Activated CD4-positive, alpha-beta T cell treated with anti-CD3 and anti-CD28 coated beads, Interleukin-10, Interleukin-2, amounts not matched to agents 100 ng/mL and 50 ng/mL, durations not matched to agents 16 hours and 8 hours (primary cell): ENCODE results near the gene GOLGA6C.
"Not testable (repeated sequence)": the region's sequence is repeated elsewhere in the genome, so short reads cannot be mapped to it uniquely, and the experiment has no call there.

ENCODE experiments used
- DNase-seq: peaks from one replicate; pipeline ENCODE4 v3.0.0-alpha.2; 2020

Gene GOLGA6C

DNA sequence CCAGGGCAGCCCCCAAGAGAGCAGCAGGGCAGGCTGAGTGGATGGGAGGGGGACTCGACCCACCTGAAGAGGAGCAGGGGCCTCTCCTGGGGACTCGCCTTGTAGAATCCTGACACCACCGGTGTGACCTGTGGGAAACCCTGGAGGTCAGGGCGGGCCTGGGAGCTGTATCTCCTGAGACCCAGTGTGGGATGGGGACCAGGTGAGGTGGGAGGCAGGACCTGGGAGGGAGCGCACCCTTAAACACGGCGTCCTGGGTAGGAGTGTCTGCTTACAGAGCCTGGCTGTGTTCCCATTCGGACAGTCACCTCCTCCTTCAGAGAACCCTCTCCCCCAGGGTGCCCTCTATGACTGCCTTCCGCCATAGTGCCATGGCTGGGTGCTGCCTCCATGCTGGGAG, 29.3 kb upstream of the GOLGA6C start:
- DNase-seq, result no peak

DNA sequence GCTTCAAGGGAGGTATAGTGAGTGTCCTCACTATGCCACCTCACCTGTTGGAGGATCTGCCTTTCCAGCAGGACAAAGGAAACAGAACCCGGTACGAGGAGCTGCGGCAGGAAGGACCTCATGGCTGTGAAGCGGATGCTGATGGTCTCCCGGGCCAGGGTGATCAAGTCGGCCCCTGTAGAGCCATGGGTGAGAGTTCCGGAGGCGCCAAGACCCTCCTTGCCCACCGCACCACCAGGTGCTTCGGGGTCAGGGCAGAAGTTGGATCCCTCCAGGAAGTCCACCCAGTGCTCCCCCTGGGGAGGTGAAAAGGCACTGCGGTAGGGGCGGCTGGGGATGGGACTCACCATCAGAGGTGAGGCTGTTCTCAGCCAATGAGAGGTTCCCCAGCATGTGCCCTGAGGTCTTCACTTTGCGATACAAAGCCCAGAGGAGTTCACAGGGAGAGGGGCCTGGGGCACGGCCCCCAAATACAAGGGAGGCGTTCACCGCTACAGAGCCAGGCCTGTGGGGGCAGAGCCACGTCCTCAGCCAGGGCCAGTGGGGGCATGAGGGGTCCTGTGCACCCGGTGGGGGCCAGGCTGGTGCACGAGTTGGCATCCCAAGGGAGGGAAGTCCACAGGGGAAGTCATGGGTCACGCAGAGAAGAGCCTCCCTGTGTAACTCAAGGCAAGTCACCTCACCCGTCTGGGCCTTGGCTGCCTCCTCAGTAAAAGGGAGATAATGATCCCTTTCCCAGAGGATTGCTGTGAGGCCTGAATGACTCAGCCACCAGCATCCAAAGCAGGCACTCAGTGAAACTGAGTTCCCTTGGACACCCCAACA, 28.7 kb upstream of the GOLGA6C start:
- DNase-seq, result no peak

DNA sequence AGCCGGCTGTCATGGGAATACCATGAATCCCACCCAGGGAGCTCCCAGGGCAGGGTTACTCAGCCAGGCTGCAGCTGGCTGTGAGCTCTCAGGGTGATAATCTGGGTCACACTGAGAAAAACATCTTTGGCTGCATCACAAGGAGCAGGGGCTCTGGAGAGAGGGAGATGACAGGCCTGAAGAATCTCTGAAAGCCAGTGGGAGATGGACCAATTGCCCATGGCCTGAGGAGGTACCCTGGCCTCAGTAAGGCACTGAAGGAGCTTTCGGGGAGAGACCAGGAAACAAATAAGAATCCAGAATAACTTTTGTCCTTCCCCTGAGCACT, 28.2 kb upstream of the GOLGA6C start:
- no peak for DNase-seq

DNA sequence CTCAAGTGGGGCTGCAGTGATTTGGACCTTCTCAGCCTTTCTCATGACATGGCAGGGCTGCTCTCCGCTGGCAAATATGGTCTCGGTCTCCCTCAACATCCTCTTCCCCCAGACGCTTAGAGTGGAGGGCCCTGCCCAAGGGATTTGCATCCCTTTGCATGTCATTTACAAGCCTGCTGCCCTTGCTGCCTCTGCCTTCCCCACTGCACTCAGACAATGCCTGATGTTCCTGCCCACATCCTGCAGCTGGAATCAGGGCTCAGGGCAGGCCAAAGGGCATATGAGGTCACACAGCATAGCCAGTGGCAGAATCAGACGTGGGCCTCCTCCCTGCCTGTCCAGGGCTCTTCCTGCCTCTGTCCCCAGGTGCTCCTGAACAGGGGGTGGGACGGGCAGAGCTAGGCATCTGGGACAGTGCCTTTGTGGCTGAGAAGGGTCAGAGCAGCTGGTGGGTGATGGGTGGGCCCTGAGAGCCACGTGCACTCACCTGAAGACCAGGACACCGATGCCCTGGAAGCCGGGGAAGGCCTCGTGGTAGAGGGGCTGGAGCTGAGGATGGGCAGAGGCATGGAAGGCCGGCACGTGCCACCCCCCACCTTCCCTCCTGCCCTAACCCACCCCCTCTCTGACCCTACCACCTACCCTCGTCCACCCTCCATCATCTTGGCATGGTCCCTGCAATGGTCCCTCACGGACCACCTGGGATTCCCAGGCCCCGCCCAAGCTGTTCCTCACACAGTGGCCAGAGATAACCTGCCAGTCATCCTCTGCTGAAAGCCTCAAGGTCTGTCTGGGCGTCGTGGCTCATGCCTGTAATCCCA, 27.4 kb upstream of the GOLGA6C start:
- DNase-seq, result no peak

- no peak for DNase-seq
These were observed 26.3 kb upstream of the GOLGA6C start for GRCh38 chr15:75231836-75232235.

- DNase-seq, result no peak
These were observed 25.8 kb upstream of the GOLGA6C start for GRCh38 chr15:75232252-75232813.

- DNase-seq, result no peak
These were observed 25.2 kb upstream of the GOLGA6C start for GRCh38 chr15:75232826-75233503.

- DNase-seq, result no peak
These were observed 24.5 kb upstream of the GOLGA6C start for GRCh38 chr15:75233504-75234190.

DNA sequence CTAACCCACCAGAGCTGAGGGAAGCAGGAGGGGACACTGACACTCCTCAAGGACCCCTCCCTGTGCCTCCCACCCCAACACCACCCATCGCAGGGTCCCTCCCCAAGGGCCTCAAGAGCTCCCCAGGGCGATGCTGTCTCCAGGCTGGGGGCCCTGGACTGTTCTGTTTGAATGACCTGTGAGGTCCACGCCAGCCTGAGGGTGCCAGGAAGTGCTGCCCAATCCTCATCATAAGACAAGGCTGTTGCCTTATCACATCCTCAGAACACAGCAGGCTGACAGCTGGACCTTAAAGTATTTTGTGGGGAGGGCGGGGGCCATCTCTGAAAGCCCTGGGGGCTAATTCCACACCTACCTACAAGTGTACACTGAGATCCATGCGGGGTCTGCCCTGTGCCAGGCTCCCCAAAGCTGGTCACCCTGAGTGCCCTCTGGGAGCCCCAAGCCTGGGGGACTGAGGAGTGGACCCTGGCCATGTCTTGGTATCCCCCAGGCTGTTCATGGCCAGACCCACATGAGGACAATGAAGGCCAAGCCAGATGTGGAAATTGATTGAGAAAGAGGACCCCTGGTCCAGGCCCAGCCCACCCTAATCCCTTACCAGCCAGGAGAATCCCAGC, 23.8 kb upstream of the GOLGA6C start:
- DNase-seq, result no peak

DNA sequence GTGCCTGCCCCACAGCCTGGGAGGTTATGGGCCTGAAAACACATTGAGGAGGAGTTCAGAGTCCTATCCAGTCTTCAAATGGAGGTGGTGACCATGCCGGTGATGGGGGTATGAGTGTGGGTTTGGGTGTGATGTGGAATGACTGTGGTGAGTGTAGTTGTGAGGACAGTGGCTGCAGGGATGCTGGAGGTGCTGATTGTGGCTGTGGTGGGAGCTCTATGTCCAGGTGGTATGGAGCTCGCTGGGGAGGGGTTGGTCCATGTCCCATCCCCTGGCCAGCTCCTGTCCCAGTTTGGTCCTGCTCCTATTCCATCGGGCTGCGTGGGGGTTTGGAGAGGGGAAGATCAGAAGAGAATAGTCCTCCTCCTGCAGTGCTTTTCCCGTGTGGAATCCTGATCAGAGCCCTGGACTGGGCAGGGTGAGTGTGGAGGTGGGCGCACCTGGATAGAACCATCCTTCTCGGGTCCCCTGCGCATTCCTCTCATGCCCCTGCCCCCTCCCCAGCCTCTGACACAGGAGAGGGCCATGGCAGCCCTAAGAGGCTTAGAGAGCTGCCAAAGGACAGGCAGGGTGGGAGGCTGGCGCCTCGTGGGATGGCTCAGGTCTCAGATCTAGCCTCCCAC, 23.0 kb upstream of the GOLGA6C start:
- no peak for DNase-seq

DNA sequence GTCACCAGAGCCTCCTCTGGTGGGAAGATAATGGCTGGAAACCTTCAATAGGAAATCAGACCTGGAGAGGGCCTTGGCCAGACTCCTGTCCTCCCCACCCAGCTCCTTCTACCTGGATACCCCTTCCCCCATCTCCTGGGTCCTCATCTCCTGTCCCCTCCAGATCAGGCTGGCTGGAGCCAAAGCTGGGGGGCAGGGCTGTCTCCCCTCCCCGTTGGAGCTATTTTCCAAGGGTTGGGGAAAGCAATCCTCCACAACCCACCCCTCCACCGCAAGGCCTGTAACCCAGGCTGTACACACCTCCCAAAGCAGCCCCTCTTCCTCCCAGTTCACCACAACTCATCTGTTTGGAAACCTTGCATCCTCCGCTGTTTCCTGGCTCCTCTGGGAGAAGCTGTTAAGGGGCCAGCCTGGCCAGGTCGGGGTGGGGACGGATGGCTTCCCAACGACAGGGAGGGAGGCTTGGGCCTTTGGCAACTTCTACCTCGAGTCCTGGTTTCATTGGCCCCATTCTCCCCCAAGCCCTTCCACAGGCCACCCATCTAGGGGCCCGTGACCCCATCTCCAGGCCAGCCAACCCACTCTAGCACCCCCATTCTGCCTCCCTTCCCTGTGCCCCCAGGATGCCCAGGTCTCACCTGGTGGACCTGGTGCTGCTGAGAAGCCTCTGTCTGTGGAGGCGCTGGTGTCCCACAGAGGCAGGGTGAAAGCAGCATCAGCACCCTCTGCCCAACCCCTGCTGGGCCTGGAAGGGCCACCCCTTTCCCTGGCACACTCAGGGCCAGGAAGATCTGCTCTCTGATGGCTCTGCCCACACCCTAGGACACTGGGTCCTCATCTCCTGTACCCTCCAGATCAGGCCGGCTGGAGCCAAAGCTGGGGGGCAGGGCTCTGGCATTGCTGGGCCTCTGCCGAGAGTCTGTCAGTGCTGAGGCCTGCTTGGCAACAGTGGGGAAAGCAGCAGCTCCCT, 22.1 kb upstream of the GOLGA6C start:
- DNase-seq, result no peak

DNA sequence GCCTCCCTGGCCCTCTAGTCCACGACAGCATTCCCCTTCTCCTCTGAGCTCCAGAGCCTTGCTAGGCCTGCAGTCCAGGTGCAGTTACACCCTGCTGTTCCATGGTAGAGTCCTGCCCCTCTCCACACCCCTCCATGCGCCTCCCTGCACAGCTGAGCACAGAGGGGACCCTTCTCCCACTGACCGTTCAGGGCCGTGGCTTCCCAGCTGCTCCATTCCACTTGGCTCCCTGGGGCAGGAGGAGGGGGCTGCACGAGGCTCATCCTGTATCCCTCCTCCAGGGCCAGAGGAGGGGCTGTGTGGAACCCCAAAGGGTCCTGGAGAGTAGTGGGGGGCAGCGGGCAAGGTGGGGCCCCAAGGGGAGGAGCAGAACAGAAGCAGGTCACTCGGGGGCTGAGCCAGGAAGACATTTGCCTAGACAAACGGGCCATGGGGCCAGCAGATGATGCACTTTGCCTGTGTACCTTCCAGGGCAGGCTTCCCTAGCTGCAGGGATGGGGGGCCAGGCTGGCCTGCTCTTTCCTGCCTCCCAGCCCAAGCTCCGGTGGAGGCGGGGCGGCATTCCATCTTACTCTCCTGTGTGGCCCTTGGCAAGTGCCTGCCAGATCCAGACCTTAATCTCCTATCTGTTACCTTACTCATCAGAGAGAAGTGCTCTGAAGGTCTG, 20.7 kb upstream of the GOLGA6C start:
- no peak for DNase-seq

DNA sequence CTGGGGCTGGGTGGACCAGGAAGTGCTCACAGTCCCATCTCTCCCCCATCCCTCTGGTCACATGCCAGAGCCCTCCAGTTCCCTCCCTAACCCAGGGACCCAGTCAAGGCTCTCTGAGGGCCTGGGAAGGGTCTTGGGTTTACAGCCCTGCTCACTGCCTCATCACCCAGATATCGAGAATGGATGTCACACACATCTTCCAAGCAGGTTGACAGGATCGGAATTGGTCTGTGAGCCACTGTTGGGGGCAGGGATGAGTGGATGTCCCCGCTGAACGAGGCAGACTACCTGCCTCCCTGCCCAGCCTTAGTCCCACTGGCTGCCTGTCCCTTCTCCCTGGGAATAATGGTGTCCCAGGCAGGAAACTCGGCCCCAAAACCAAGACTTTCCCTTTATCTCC, 20.0 kb upstream of the GOLGA6C start:
- no peak for DNase-seq

DNA sequence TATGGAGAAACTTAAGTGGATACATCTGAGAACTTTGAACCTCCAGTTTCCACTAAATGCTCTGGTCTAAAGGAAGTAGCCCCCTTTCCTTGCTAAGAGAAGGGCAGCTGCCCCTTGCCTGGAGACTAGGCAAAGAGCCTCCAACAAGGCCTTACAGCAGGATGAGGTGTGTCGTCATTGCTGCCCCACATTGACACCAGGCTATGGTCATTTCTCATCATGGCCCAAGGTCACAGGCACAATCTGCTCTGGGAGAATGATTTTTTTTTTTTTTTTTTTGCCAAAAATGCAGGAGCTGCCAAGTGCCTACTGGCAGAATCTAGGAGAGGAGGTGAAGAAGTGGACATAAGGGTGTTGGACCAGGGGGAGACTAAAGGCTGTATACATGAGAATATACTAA, 12.4 kb upstream of the GOLGA6C start:
- not testable (repeated sequence) for DNase-seq

- DNase-seq, result not testable (repeated sequence)
These were observed 9.1 kb upstream of the GOLGA6C start for GRCh38 chr15:75248991-75249390.

DNA sequence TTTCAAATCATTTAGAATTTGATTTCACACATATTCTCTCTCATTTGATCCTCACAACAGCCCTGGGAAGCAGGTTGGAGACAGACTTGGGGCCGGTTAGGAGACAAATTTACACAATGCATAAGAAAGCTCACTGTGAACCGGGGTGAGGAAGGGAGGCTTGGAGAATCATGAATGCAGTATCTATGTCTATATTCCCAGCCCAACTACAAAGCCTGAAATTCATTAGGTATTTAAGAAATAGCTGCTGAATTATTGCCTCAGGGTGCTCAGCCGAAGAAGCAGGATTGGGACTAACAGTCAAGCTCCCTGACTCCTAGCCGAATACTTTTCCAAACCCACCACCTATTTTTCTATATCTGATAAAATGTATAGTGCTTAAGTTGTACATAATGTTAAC, 8.4 kb upstream of the GOLGA6C start:
- DNase-seq, result no peak

GRCh38 chr15:75251343-75251742, 6.8 kb upstream of the GOLGA6C start:
- DNase-seq, result not testable (repeated sequence)

DNA sequence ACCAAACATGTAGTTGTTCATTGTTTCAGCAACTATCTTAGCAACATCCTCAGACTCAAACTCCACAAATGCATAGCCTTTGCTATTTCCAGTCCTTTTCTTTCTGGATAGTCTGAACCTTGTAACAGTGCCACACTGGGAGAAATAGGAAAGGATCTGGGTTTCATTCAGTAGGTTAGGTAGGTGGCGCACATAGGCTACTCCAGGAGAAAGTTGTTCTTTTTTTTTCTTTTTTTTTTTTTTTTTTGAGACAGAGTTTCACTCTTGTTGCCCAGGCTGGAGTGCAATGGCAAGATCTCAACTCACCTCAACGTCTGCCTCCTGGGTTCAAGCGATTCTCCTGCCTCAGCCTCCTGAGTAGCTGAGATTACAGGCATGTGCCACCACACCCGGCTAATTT, 5.8 kb upstream of the GOLGA6C start:
- not testable (repeated sequence) for DNase-seq

DNA sequence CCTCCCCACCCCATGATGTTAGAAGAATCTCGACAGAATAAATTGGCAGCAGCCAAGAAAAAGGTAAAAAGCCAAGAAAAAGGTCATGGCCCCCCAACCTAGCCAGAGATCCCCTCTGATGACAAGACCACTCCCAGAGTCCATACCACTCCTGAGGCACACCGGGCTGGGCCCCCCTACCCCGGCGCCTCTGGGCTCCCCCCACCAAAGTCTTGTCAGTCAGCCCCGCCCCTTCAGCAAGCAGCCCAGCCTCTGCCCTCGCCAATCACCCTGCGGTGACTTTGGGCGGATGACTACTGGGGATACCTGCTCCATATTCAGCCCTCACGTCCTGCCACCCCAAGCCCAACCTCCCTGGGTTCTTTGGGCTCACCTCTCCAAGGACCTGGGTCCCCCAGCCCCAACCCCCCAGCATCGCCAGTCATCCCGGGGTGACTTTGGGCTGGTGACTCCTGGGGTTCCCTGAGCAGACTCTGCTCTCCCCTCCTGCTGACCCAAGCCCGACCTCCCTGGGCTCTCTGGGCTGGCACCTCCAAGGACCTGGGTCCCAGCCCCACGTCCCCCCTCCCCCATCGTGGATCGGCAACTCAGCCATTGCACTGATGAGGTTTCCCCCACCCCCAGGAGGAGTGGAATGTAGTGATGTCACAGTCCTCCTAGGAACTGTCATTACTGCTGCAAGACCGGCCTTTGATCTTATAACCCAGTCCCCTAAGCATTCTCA, 648 bp downstream of the GOLGA6C start:
- DNase-seq, result not testable (repeated sequence)
